HuH-7.5 (cell line): ENCODE results near the gene KNCN.

ENCODE experiments used
- DNase-seq: peaks from one replicate; pipeline ENCODE4 v3.0.0; 2011; ENCODE audit warnings: low spot score

KNCN gene

DNA sequence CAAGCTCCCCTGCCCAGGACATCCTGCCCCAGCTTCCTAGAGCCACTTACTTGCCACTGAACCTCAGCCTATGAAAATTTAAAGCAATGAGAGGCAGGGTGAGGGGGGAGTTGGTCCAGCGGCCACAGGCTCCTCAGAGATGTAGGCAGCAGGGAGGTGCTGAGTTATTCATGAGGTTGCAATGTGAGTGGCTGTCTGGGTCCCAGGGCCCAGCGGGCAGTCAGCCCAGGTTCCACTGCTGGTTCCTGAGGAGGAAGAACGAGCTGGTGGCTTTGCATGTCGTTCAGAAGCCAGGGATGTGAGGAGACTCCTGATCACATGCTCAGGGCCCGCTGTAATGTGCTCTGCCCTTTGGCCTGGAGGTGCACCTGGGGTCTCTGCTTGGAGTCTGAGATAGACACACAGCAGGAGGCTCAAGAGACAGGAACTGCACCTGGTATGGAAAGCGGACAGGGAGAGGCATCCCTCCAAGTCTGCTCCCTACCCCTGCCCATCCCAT lies at the start of gene KNCN:
Gene KNCN, minus strand, starts transcription at position 51 of the 499 bp plus-strand sequence. CDS start 432 bp downstream, outside the sequence.
- DNase-seq, result no peak

DNA sequence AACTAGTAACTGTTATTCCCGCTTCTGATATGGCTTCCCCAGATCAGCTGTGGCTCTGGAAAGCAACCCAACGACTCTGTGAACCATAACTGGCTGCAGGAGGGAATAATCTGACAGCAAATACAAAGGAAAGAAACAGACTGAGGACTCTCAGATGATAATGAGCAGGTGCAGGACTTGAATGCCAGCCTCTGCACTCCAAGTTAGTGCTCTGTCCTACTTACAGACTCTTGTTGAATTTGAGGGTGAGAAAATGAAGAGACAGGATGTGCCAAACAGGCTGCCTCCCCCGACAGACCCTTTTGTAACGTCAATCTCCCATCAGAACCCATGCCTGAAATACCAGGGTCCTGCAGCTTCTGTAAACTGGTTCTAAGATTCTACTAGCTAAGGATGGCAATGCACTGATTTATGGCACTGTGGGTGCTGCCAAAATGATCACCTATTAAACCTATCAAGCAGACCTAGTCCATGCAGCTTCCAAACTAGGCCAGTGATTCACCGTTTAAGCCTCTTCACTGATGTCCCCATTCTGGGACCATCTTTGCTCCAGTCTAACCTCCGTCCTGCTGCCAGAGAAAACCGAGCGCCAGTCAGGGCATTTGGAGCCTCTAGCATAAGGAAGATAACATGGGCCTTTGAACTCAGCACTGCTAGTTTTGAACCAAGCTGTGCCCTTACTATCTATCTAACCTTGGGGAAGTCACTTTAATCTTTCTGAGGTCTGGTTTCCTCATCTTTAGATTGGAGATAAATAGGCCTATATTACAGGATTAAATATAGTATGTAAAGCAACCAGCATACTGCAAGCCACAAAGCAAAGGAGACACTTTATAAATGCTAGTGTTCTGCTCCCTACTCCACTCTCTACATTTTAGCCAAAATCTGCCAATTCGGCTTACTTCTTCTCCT lies 47.9 kb upstream of the KNCN start:
- no peak for DNase-seq

DNA sequence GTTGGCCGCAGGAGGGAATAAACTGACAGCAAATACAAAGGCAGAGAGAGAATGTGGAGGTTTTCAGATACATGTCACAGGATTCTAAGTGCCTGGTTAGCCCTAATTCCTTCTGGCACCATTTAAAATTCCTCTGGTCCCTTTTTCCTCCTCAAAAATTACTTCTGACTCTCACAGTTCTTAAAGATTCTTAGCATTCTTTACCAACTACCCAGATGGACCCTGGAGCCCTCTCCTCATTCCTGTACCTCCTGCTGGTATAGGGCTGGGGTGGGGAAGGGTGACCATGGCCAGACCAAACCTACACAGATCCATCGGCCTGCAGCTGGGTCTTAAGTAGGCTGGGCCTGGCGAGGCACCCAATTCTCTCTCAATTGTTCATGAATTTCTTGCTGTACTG lies 45.4 kb upstream of the KNCN start:
- no peak for DNase-seq

DNA sequence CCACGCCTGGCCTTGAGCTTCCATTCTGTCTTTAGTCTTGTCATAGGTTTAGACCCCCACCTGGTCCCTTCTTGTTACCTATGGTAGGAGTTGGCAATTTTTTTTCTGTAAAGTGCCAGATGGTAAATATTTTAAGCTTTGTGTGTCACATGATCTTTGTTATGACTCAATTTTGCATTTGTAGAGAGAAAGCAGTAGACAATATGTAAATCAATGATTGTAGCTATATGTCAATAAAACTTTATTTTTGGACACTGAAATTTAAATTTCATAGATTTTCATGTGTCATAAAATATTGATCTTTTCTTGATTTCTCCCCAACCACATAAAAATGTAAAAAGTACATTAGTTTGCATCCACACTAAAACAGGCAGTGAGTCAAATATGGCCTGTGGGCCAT lies 44.6 kb upstream of the KNCN start:
- DNase-seq, result no peak

DNA sequence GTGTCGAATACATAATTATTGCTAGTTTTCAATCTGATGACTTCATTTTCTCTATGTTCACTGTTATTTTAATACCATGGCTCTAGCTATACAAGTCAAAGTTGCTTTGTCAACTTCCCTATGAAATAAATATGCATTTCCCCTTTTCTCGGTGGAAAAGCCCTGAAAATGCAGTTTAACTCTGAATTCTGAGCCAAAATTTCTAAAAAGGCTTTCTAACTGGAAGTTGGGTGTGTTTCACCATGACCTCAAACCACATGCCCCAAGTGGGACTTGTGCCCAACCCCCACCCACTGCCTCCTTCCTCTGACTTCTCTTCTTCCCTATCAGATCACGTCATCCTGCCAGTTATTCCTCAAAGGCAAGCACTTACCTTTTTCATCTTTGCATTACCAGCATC lies 43.7 kb upstream of the KNCN start:
- DNase-seq, result no peak

DNA sequence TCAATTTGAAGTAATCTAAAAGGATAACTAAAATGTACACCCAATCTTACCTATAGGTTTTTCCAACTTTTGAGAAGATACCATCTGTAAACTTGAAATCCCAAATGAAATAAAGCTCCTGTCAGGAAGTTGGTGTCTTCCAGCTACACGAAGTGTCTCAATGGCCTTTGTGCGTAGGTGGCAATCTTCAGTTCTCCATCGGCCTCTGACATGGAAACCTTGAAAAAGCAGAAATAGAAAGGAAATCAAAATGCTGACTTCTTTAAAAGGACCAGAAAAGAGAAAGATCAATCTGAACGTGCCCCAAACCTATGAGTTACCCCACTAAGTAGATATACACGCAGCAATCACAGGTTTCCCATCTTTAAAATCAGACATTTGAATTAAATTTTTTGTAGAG lies 42.6 kb upstream of the KNCN start:
- no peak for DNase-seq

DNA sequence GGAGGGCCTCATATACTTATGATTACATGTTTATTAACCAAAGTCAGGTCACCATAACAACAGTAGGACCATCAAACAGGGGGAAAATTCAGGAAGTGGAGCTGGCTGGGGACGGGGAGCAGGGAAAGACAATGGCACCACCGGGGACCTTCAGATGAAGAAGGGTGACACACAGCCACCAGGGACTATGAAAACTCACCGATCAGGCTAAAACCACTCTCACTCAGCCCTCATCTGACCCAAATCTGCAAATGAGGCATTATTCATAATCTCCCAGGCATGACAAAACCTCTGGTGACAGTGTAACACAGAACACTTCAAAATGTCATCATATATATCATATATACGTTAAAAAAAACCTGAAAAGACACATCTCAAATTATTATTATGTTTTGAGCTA lies 41.4 kb upstream of the KNCN start:
- DNase-seq, result no peak

DNA sequence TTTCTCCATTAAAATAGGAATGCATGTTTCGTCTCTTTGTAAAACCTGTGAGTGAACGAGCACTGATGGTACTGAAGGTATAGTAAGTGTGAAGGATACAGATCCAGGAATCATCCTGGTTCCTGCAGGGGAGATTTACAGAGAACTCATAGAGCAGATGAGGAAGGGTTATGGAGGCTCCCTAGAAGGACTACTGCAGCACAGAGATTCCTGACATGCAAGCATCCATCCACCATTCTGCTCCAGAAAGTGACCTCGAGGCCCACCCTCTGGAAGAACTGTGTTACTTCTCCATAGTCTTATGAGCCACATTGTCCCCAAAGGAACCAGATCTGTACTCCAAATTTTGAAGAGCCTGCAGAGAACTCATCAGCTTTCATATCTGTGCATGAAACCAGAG lies 38.1 kb upstream of the KNCN start:
- DNase-seq, result no peak

DNA sequence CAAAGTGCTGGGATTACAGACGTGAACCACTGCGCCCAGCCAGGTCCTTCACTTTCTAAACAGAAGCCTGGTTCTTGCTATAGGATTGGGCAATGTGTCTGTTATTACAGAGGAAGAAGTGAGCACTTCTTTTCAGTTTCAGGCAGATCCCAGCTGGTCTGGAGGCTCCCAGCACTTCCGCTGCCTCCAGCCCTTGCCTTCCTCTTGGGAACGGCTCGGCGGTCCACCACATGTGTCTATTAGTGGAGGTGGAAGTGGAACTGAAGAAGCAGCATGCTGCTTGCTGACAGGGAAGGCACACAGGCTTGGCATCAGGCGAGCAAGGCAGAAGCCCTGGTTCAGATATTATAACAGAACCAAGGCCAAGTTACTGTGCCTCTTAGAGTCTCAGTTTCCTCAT lies 35.6 kb upstream of the KNCN start:
- DNase-seq, result no peak

DNA sequence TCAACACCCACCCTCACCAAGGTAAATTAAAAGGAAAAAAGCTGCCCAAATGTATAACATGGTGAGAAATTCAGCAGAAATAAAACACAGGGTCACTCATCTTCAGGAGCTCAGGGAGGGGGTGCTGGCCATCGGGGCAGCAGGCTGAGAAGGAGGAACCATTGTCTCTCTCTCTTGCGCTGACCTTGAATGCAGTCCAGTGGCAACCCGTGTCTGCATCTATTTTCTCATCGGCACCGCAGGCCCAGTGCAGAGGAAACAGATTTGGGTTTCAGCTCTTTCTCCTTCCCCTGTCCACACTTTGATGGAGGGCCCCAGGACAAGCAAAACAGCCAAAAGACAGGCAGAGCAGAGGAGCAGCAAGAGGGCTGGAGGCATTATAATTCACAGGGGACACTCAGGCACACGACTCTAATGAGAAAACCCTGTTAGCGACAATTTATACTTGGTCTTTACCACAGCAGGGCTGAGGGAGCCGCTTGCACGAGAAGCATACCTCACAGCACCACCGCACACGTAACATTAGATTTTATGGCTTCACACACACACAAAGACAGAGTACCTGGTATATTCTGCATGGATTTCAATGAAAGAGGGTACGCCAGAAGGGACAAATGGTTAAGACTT lies 34.0 kb upstream of the KNCN start:
- no peak for DNase-seq

DNA sequence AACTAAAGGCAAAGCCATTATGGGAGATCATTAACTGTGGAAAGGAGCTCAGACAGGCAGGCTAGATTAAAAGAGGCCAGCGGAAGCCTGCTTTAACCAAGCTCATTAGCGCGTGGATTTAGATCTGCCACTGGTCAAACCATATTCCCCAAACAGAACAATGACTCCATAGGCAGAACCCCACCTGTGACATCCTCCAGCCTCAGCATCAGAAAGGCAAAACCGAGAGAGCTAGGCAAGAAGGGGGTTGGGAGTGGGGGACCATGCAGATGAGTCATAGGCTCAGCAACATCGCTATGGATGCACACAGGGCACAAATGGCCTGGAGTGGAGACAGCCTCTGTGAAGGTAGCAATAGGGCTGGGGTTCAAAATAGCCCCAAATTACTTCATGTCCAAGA lies 32.0 kb upstream of the KNCN start:
- no peak for DNase-seq

DNA sequence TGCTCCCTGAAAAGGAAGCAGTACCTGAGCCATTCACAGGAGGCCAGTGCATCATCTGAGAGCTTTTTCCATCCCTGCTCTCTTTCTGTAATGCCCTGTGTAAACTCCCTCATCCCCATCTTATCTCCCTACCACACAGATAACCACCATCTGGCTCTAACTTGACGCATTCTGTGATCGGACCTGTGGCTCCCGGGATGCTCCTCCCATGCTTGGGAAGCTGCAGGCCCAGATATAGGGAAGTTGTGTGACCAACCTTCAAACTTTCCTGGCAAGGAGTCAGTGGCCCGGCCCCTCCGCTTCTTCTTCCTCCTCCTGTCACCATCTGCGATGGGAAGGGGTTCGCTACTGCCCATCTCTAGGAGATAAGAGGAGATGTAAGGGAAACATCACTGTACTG lies 31.5 kb upstream of the KNCN start:
- no peak for DNase-seq

DNA sequence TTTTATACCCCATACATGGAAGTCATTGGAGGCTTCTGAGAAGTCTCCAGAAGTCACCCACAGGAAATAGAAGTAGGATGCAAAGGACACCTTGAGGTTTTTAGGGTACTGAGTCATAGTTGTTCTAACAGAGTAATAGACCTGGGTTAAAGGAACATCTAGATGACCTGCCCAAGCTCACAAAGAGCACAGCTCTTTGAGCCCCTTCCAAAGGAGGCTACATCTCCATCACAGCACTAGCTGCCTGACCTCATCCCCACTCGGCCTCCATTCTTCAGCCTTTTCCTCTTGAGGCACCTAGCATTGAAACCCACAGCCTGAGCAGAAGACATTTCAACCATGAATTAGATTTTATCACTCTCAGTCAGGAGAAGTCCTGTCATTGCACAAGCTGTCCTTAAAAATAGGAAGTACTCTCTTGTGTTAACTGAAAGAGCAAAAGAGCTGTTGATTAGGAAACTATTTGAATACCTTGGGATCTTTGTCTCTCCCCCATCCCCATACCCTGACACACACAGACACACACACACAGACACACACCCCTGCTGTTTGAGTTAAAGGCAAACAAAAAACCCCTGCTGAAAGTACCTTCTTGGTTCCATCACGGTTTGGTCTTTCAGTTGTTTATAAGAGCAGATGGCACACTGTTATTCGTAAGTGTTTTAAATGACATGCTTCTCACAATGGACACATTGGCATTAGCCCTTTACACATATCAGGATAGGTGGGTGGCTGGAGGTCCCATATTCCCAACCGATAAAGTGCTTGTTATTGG lies 30.4 kb upstream of the KNCN start:
- DNase-seq, result no peak

DNA sequence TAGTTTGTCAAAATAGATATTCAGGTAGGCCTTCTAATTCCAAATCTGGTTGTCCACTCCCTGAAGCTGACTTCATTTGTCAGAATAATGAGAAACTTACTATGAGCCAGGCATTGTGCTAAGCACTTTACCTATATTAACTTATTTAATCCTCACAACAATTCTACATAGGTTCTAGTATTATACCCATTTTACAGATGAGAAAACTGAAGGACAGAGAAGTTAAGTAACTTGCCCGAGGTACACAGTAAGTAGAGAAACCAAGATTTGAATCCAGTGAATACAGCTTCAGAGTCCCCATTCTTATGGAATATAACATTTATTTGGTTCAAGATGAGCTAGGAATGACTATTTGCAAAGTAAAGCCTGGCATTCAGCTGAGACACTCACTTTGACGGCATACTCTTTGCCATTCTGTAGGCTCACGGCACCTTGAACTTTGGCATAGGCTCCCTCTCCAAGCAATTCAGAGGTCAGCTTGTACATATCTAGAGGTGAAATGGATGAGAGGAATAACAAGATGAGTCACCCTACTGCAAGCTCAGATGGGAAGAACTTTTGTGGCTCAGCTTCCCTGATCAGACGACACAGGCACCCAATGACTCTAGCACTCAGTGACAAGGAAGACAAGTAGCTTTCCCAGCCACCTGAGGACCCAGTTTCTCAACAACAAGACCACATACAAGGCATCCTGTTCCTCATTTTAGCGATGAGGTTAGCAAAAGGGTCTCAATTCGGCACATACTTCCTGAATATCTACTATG lies 28.9 kb upstream of the KNCN start:
- no peak for DNase-seq

DNA sequence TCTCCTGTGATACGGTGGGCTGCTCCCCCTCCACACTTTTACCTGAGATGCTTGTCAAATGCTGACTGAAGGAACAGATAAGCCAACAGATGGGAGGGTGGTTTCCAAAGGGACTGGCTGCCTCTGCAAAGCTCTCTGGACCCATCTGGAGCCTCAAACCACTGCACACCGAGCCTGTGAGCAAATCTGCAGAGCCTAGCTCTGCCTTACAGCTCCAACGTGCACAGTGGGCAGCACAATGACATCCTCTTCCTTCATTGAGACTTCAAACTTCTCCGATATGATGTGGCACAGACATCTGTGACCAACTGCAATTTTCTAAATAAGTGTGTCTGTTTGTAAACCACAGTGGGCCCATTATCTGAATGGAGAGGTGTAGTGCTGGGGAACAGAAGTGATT lies 26.2 kb upstream of the KNCN start:
- no peak for DNase-seq

DNA sequence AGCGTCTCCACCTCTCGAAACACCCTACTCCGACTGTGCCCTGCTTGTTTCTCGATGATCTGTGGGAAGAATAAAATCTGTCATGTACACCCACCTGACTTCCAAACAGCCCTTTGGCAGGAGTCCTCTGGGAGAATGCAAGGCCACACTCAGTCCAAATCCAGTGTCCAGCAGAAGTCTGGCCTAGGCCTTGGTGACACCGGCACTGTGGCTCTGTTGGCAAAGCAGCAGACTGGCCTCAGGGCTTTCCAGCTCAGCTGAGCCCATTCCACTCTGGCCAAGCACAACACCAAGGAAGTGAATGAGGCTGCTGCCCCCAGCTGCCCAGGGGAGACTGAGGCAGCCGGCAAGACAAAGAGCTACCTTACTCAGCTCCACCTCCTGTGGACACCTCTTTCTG lies 25.1 kb upstream of the KNCN start:
- DNase-seq, result no peak

DNA sequence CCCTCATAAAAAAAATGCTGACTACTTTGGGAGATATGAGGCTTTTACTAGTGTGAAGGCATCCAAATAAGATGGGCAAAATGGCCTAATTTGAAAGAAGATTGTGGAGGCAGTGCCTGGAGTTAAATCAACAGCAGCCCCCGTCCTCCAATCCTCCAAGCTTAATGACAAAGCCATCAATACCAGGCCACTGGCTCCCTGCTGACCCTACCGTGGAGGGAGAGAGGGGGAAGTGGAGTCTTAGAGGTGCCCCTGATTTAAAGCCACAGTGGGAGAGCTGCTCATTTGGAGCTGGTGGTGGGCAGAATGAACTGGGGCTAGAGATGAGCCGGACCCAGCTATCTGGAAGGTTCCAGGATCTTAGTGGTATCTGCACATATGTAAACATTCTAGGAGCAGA lies 24.3 kb upstream of the KNCN start:
- no peak for DNase-seq

DNA sequence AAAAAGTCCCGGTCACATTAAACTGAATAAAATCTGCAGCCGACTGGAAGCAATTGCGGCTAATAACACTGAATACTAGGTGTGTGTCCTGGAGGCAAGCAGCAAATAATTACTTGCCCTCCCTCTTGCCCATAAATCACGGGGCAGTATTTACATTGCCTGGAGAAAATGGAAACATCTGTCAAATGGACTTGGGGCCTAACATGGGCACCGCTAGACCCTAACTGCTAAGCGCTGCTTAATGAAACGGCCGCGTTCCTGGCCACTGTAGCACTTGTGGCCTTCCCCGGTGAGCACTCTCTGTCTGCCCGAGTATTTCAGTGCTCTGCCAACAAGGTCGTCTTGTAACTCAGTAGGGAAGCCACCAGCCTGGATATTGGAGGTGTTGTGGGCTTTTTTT lies 23.9 kb upstream of the KNCN start:
- DNase-seq, result no peak

DNA sequence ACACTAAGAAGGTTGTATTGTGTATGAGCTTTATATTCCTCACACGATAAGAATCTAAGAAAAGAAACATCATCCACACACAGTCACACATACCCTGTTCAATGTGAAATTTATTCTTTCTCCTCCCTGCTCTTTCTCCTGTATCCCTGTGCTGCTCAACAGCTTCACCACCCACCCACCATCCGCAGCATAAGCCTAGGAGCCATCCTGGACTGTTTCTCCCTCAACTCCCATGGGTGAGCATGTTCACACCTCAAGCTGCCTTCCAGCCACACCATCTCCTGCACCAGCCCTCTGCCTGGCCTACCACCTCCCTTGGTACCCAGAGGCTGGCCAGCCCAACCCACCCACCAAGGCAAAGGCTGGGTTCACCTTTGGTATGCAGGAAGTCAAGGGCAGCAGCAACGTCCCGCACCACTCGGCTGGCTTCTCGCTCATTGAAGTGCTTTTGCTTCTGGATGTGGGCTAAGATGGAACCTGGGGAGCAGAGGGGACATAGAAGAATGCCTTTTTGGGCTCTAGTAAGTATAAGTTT lies 20.3 kb upstream of the KNCN start:
- no peak for DNase-seq

DNA sequence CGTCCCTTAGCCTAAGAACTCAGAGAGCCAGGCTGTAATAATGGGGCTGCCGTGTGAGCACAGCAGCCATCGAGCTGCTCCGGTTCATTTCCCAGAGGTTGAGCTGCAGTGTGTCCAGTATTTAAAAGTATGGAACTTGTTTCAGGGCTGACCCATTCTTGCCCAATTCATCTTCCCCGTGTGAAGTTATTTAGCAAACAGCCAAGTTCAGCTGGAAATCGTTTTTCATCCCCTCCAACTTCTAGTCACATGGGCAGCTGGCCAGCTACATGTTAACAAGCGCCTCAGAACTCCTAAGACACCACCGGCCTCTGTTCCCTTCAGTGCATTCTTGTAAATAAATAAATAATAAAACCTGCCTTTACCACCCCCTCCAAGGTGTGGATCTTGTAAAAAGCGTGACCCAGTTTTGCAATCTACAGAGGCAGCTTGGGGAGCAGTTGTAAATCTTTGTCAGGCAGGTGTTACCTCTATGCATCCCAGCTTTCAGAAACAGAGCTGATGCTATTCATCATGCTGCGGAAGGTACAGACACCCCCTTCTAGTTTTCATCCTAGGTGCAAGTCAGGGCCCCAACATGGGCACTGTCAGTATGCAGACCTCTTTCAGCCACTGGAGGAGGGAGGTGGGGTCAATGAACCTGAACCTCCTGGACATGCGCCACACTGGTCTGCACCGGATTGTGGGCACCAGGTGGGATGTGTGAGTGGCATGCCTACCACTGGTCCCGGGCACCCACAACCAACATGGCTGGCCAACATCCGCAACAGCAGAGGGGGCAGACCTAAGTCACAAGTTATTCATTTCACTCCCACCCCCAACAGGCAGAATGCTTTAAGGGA lies 18.7 kb upstream of the KNCN start:
- DNase-seq, result no peak

DNA sequence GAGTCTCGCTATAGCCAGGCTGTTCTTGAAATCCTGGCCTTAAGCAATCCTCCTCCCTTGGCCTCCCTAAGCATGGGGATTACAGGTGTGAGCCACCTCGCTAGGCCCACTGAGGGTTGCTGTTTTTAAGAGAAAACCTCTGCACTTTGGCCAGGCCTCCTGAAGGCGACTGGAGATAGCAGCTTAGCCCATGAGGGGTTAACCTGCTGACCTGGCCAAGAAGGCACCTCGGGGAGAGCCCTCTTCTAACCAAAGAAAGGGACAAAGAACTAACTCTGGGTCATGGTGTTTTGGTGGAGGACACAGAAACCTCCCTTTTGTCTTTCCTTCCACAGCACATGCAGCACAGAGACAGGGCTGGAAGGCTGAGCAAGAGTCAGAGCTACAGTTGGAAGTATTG lies 17.7 kb upstream of the KNCN start:
- DNase-seq, result no peak
